ENCODE data around the gene SORCS1. TPM values are rescaled to one million over a fixed set of nuclear protein-coding genes. Genes with fewer than 3 reads are reported as not detected.

SORCS1 gene
- total RNA-seq, 2 donors from 2014 or later, result not detected

GRCh38 chr10:106826716-106827115 is 337.8 kb downstream of the SORCS1 start:
- no peaks in the 10 kb centered on the region for H3K36me3 Mint-ChIP-seq

DNA sequence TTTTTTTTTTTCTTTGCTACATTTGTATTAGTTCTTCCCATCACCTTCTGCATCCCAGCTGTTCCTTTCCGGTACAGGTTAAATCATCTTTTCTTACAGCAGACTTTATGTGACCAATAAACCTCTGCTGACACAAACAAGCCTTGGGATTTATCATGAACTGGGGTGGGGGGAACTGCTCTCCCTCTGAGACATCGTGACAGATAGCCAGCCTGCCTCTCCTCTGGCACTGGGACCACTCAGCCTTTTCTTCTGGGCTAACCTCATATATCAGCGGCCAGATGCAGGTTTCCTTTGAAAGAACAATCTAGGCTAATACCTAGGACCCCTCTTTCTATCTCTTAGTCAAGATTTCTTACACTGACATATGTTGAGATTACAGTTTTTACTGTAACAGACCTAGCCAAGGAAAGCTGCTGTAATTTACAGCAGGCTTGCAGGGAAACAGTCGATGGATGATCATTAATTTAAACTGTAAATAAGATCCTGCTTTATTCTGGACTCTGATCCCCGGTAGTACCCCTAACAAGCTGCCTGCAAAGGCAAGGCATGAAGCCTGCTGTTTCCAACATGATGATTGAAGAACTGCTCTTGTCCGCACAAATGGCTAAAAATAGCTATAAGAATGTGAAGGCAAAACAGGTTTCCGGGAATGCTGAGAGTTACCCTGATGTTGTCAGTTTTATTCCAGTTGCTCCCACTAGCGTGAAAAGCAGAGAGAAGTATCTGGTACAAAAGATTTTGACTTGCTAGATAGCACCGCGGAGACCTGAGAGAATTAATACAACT is 338.7 kb downstream of the SORCS1 start:
- ATAC-seq, result no peak
- no peak overlapping the region for H3K27ac Mint-ChIP-seq
- H3K9me3 Mint-ChIP-seq, result no peaks in the 10 kb centered on the region
- no peaks in the 10 kb centered on the region for H3K36me3 Mint-ChIP-seq
- no peak overlapping the region for H3K4me3 Mint-ChIP-seq
- DNase-seq (ENCODE audit: low spot score), result no peak
- H3K27me3 Mint-ChIP-seq, result no peaks in the 10 kb centered on the region
- peaks cover under 1 to 5% of the 10 kb centered on the region in 2 donors for H3K4me1 Mint-ChIP-seq (ENCODE audit: low read depth in 2 of 2)

More at GRCh38 chr10:106826716-106827115, 337.8 kb downstream of the SORCS1 start:
- H3K4me3 Mint-ChIP-seq, result no peak overlapping the region
- peaks cover 0 to 3% of the 10 kb centered on the region in 2 donors for H3K4me1 Mint-ChIP-seq (ENCODE audit: low read depth in 2 of 2)
- H3K27me3 Mint-ChIP-seq, result no peaks in the 10 kb centered on the region
- DNase-seq (ENCODE audit: low spot score) (no peak), ATAC-seq (no peak)
- H3K9me3 Mint-ChIP-seq, result no peaks in the 10 kb centered on the region
- no peak overlapping the region for H3K27ac Mint-ChIP-seq

- peaks cover 3% of the 10 kb centered on the region for H3K9me3 Mint-ChIP-seq
- H3K27me3 Mint-ChIP-seq, result no peaks in the 10 kb centered on the region
- H3K4me1 Mint-ChIP-seq (ENCODE audit: low read depth in 2 of 2), result peaks cover 42 to 46% of the 10 kb centered on the region in 2 donors
- peak overlapping the region; percentile 74 for H3K4me3 Mint-ChIP-seq
- H3K36me3 Mint-ChIP-seq, result peaks cover 6% of the 10 kb centered on the region
- ATAC-seq (no peak), DNase-seq (ENCODE audit: low spot score) (no peak)
- no peak overlapping the region for H3K27ac Mint-ChIP-seq
Measured at GRCh38 chr10:106820579-106820978, 343.9 kb downstream of the SORCS1 start.

GRCh38 chr10:106819490-106819889 is 345.0 kb downstream of the SORCS1 start:
- Mint-ChIP-seq H3K4me1 (ENCODE audit: low read depth in 2 of 2) (peaks cover 42 to 52% of the 10 kb centered on the region in 2 donors), H3K27me3 (no peaks in the 10 kb centered on the region), H3K9me3 (peaks cover 3% of the 10 kb centered on the region), H3K4me3 (peak overlapping the region; percentile 74), H3K27ac (peak overlapping the region; percentile 7 to 39), H3K36me3 (peaks cover 6% of the 10 kb centered on the region)
- ATAC-seq, result peak; percentile 63 to 64
- no peak for DNase-seq (ENCODE audit: low spot score)

- Mint-ChIP-seq H3K27ac (peak overlapping the region; percentile 58 to 70), H3K4me3 (peak overlapping the region; percentile 69), H3K27me3 (no peaks in the 10 kb centered on the region), H3K36me3 (peaks cover 6% of the 10 kb centered on the region), H3K9me3 (peaks cover 3% of the 10 kb centered on the region), H3K4me1 (ENCODE audit: low read depth in 2 of 2) (peaks cover 45 to 58% of the 10 kb centered on the region in 2 donors)
- ATAC-seq, result no peak
- DNase-seq (ENCODE audit: low spot score), result no peak
Measured at GRCh38 chr10:106816318-106817085, 348.0 kb downstream of the SORCS1 start.

GRCh38 chr10:106815427-106816043 is 349.0 kb downstream of the SORCS1 start:
- H3K27me3 Mint-ChIP-seq, result no peaks in the 10 kb centered on the region
- peaks cover 43 to 55% of the 10 kb centered on the region in 2 donors for H3K4me1 Mint-ChIP-seq (ENCODE audit: low read depth in 2 of 2)
- ATAC-seq, result no peak
- H3K36me3 Mint-ChIP-seq, result peaks cover 6% of the 10 kb centered on the region
- H3K4me3 Mint-ChIP-seq, result peak overlapping the region; percentile 69
- H3K9me3 Mint-ChIP-seq, result peaks cover 3% of the 10 kb centered on the region
- DNase-seq (ENCODE audit: low spot score), result no peak
- peak overlapping the region; percentile 58 to 70 for H3K27ac Mint-ChIP-seq

DNA sequence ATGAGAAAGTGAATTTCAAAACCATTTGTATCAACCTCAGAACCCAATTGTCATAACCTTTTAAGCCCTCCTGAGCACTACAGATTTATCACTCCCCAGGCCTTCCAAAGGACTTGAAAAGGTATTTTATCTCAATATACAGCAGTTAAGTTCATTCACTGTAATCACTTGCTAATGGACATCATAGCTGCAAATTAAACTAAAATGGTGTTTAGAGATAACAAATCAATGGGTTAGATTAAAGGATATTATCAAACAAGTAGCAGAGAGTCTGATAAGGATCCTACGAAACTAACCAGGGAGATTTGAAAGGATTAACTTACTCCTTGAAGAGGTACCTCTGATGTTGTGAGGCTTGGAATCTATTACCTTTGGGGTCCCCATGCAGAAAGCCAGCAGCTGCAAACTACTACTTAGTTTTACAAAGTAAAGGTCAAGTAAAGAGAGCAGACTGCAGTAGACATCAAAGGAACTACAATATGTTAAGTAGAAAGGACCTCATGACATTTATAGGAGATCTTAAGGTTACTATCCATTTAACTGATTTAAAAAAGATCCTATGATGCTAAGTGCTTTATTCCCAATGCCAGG is 359.4 kb downstream of the SORCS1 start:
- Mint-ChIP-seq H3K4me3 (no peak overlapping the region), H3K36me3 (no peaks in the 10 kb centered on the region), H3K27me3 (no peaks in the 10 kb centered on the region), H3K27ac (no peak overlapping the region), H3K9me3 (no peaks in the 10 kb centered on the region), H3K4me1 (ENCODE audit: low read depth in 2 of 2) (peaks cover 4 to 8% of the 10 kb centered on the region in 2 donors)
- no peak for ATAC-seq
- no peak for DNase-seq (ENCODE audit: low spot score)

DNA sequence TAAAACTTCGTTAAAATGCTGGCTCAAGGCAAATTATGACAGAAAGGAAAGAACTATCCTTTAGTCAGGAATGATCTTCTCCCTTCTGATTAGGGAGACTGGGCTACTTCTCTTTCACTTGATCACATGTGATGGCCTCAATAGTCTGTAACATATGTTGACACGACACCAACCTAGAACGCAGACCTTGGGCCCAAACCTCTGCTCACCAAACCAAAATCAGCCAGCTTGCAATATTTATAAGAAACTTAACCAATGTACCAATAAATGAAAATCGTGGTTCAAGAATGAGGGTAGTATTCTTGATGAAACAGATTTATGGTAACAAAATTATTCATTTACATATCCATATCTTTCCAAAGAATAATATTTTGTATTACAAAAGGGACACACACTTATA is 361.6 kb downstream of the SORCS1 start:
- Mint-ChIP-seq H3K36me3 (no peaks in the 10 kb centered on the region), H3K27ac (no peak overlapping the region), H3K4me1 (ENCODE audit: low read depth in 2 of 2) (peaks cover 12 to 14% of the 10 kb centered on the region in 2 donors), H3K4me3 (no peak overlapping the region), H3K9me3 (no peaks in the 10 kb centered on the region), H3K27me3 (no peaks in the 10 kb centered on the region)
- ATAC-seq (no peak), DNase-seq (ENCODE audit: low spot score) (no peak)

GRCh38 chr10:106799776-106800175 is 364.7 kb downstream of the SORCS1 start:
- Mint-ChIP-seq H3K27me3 (no peaks in the 10 kb centered on the region), H3K4me3 (no peak overlapping the region), H3K27ac (no peak overlapping the region), H3K36me3 (no peaks in the 10 kb centered on the region), H3K4me1 (ENCODE audit: low read depth in 2 of 2) (peaks cover 9 to 17% of the 10 kb centered on the region in 2 donors), H3K9me3 (no peaks in the 10 kb centered on the region)
- ATAC-seq (no peak), DNase-seq (ENCODE audit: low spot score) (no peak)

GRCh38 chr10:106795619-106796018 is 368.9 kb downstream of the SORCS1 start:
- Mint-ChIP-seq H3K4me1 (ENCODE audit: low read depth in 2 of 2) (peaks cover 9 to 23% of the 10 kb centered on the region in 2 donors), H3K9me3 (no peaks in the 10 kb centered on the region), H3K27ac (no peak overlapping the region), H3K4me3 (no peak overlapping the region), H3K27me3 (no peaks in the 10 kb centered on the region), H3K36me3 (no peaks in the 10 kb centered on the region)
- ATAC-seq (peak; percentile 74 to 79), DNase-seq (ENCODE audit: low spot score) (peak; percentile 64)

- H3K27me3 Mint-ChIP-seq, result no peaks in the 10 kb centered on the region
- H3K4me1 Mint-ChIP-seq (ENCODE audit: low read depth in 2 of 2), result peaks cover 12 to 28% of the 10 kb centered on the region in 2 donors
- H3K36me3 Mint-ChIP-seq, result no peaks in the 10 kb centered on the region
- no peak overlapping the region for H3K27ac Mint-ChIP-seq
- H3K4me3 Mint-ChIP-seq, result no peak overlapping the region
- ATAC-seq (no peak), DNase-seq (ENCODE audit: low spot score) (no peak)
- no peaks in the 10 kb centered on the region for H3K9me3 Mint-ChIP-seq
Measured at GRCh38 chr10:106793617-106794016, 370.9 kb downstream of the SORCS1 start.

DNA sequence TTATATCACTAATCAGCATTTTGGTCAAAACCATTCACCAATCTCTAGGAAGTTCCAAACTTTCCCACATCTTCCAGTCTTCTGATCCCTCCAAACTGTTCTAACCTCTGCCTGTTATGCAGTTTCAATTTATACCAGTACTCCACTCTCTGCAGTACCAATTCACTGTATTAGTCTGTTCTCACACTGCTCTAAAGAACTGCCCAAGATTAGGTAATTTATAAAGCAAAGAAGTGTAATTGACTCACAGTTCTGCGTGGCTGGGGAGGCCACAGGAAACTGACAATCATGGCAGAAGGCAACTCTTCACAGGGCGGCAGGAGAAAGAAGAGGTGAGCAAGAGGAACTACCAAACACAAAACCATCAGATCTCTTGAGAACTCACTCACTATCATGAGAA is 374.9 kb downstream of the SORCS1 start:
- Mint-ChIP-seq H3K27me3 (peaks cover 0 to 1% of the 10 kb centered on the region in 2 donors), H3K36me3 (no peaks in the 10 kb centered on the region), H3K4me3 (no peak overlapping the region), H3K9me3 (peaks cover 4% of the 10 kb centered on the region), H3K4me1 (ENCODE audit: low read depth in 2 of 2) (peaks cover 12 to 19% of the 10 kb centered on the region in 2 donors), H3K27ac (peak overlapping the region; percentile 7 to 11)
- no peak for DNase-seq (ENCODE audit: low spot score)
- peak; percentile 63 to 71 for ATAC-seq

DNA sequence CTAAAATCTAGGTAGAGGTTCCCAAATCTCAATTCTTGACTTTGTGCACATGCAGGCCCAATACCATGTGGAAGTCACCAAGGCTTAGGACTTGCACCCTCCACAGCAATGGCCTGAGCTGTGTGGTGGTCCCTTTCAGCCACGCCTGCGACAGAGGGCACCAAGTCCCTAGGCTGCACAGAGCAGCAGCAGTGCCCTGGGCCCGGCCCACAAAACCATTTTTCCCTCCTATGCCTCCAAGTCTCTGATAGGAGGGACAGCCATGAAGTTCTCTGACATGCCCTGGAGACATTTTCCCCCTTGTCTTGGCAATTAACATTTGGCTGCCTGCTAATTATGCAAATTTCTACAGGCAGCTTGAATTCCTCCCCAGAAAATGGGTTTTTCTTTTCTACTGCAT is 375.5 kb downstream of the SORCS1 start:
- Mint-ChIP-seq H3K4me1 (ENCODE audit: low read depth in 2 of 2) (peaks cover 12 to 19% of the 10 kb centered on the region in 2 donors), H3K27ac (no peak overlapping the region), H3K27me3 (peaks cover 2 to 7% of the 10 kb centered on the region in 2 donors), H3K36me3 (no peaks in the 10 kb centered on the region), H3K9me3 (peaks cover 4% of the 10 kb centered on the region), H3K4me3 (no peak overlapping the region)
- ATAC-seq (no peak), DNase-seq (ENCODE audit: low spot score) (no peak)

Measured in natural killer cell treated with Interleukin-12 subunit alpha and Interleukin-12 subunit beta and Interleukin-15 and Interleukin-18, amount 100 ng/mL, for 72 hours (primary cell).